Measurements from ENCODE around the gene TNFAIP6.

Gene TNFAIP6

GRCh38 chr2:151388011-151388410 lies 30.6 kb downstream of the TNFAIP6 start:
- H3K4me1 ChIP-seq: no peaks in the 10 kb centered on the region
- H3K27ac ChIP-seq: no peak overlapping the region
- no peaks in the 10 kb centered on the region for H3K36me3 ChIP-seq
- DNase-seq: no peak
- no peak for TF ChIP-seq CTCF (IDR thresholded peaks at IDR 0.05)
- no peaks in the 10 kb centered on the region for H3K9me3 ChIP-seq
- no peak overlapping the region for H3K4me3 ChIP-seq
- intact Hi-C loops (cut with DNase I; ENCODE audit: low total_unique reads): no loop called here
- no peaks in the 10 kb centered on the region for H3K27me3 ChIP-seq

DNA sequence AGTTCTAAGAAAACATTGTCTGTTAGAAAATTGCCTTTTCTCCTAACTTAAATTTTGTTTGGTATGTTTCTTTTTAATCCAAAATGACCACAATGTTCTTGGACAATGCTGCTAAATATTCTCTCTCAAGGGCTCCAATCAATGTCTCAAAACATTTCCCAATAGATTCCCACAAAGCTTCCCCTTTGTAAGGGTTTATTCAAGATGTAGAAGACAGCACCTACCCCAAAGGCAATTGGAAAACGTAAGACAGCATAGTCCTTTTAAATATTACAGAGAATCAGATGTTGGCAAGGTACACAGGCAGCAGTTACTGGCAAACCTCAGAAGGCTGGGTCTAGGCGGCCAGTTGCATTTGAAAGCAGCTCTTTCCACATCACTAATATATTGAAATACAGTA lies 34.0 kb downstream of the TNFAIP6 start:
- intact Hi-C loops (cut with DNase I; ENCODE audit: low total_unique reads): no loop called here
- Histone ChIP-seq H3K4me1 (no peaks in the 10 kb centered on the region), H3K27ac (no peak overlapping the region), H3K4me3 (no peak overlapping the region), H3K27me3 (no peaks in the 10 kb centered on the region), H3K9me3 (no peaks in the 10 kb centered on the region), H3K36me3 (no peaks in the 10 kb centered on the region)
- no peak for TF ChIP-seq CTCF (IDR thresholded peaks at IDR 0.05)
- no peak for DNase-seq

DNA sequence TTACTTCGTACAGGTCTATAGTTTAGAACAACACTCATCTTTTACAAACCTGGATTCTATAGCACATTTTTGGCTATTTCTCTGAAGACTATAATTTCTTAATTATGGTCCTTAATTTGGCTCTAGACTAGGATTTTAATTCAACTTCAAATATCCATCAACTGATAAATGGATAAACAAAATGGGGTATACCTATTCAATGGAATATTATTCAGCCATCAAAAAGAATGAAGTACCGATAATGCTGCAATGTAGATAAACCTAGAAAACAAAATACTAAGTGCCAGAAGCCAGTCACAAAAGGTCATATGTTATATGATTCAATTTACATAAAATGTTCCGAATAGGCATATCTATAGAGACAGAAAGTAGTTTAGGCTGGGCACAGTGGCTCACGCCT lies 37.1 kb downstream of the TNFAIP6 start:
- intact Hi-C loops (cut with DNase I; ENCODE audit: low total_unique reads): no loop called here
- DNase-seq: no peak
- H3K4me1 ChIP-seq: no peaks in the 10 kb centered on the region
- H3K36me3 ChIP-seq: no peaks in the 10 kb centered on the region
- TF ChIP-seq CTCF (IDR thresholded peaks at IDR 0.05): no peak
- H3K27ac ChIP-seq: no peak overlapping the region
- no peaks in the 10 kb centered on the region for H3K9me3 ChIP-seq
- no peaks in the 10 kb centered on the region for H3K27me3 ChIP-seq
- H3K4me3 ChIP-seq: no peak overlapping the region

DNA sequence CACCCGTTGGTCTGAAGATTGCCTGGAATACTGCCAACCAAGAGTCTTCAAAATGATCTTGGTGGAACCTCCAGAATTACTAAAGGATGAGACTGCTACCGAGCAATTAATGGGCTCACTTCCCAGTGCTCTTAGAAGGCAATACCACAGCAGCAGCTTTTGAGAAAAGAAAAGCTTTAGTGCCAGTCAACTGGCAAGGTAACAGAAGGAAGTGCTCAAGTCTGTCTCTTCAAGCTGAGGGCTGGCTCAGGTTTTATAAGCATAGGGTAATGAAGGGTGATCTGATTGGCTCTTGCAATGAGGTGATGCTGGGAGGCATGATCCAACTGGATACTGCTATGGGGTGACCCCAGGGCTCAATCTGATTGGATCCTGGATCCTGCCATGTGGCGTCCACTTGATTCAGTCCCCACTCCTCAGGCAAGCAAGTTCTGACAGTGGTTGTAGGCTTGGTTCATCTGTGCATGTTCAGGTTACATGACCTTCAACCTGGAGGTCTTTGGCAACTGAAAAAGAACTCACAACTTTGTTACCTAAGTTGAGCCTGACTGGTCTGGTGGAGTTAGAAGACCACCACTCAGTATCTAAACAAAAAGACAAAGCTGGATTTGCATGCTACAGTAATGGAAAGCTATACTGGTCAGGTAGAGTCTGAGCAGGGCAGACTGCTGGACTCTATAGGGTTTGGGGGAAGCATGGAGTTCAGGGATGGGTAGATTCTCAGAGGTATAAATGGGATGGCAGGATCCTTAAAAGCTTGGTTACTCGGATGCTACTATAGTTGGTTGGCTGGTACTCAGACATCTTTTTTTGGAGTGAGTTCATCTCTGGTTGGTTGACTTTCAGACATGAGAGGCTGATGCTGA lies 38.4 kb downstream of the TNFAIP6 start:
- no peak overlapping the region for H3K27ac ChIP-seq
- H3K4me1 ChIP-seq: no peaks in the 10 kb centered on the region
- no peaks in the 10 kb centered on the region for H3K27me3 ChIP-seq
- no peaks in the 10 kb centered on the region for H3K9me3 ChIP-seq
- no peak for TF ChIP-seq CTCF (IDR thresholded peaks at IDR 0.05)
- intact Hi-C loops (cut with DNase I; ENCODE audit: low total_unique reads): no loop called here
- DNase-seq: no peak
- H3K36me3 ChIP-seq: no peaks in the 10 kb centered on the region
- H3K4me3 ChIP-seq: no peak overlapping the region

- DNase-seq: no peak
Measured at GRCh38 chr2:151399981-151400380, 42.6 kb downstream of the TNFAIP6 start.

More at GRCh38 chr2:151399981-151400380, 42.6 kb downstream of the TNFAIP6 start:
- intact Hi-C loops (cut with DNase I; ENCODE audit: low total_unique reads): no loop called here
- Histone ChIP-seq H3K27ac (no peak overlapping the region), H3K4me3 (no peak overlapping the region), H3K4me1 (no peaks in the 10 kb centered on the region), H3K27me3 (no peaks in the 10 kb centered on the region), H3K9me3 (no peaks in the 10 kb centered on the region), H3K36me3 (no peaks in the 10 kb centered on the region)
- TF ChIP-seq CTCF (IDR thresholded peaks at IDR 0.05): no peak

Data from tibial artery (tissue), 4 donors.